GM19372 (cell line): ENCODE data around the gene PACS1.

Experiments
- ATAC-seq: cut with Tn5 transposase; IDR thresholded peaks from one replicate; pipeline ENCODE4 v1.9.1; 2021; ENCODE audit warnings: mild to moderate bottlenecking, low read depth, moderate library complexity; ENCODE audit not compliant: unreplicated experiment

The PACS1 gene

DNA sequence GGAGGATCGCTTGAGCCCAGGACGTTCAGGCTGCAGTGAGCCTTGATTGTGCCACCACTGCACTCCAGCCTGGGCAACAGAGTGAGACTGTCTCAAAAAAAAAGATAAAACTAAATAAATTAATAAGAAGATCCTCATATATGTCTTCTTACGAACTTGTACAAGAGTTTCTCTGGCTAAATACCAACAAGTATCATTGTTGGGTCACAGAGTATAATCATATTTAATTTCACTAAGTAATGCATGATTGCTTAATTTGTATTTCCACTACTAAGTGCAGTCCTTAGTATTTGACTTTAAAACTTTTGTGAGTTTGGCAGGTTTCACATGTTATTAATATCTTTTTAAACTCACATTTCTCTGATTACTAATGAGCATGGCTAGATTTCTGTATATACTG lies 60.9 kb downstream of the PACS1 start:
- ATAC-seq = no peak

DNA sequence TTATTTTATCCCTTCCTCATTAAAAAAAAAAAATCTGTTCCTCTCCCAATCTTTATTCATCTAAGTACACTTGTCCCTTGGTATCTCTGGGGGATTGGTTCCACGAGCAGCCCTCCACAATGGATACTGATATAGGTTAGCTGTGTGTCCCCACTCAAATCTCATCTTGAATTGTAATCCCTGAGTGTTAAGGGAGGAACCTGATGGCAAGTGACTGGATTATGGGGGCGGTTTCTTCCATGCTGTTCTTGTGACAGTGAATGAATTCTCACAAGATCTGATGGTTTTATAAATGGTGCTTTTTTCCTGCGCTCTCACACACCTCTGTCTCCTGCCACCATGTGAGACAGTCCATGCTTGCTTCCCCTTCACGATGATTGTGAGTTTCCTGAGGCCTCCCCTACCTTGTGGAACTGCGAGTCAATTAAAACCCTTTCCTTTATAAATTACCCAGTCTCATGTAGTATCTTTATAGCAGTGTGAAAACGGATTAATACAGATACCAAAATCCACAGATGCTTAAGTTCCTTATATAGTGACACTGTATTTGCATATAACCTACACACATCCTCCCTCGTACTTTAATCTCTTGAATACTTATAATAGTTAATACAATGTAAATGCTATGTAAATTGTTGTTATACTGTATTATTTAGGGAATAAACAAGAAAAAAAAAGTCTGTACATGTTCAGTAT lies 62.0 kb downstream of the PACS1 start:
- no peak for ATAC-seq

DNA sequence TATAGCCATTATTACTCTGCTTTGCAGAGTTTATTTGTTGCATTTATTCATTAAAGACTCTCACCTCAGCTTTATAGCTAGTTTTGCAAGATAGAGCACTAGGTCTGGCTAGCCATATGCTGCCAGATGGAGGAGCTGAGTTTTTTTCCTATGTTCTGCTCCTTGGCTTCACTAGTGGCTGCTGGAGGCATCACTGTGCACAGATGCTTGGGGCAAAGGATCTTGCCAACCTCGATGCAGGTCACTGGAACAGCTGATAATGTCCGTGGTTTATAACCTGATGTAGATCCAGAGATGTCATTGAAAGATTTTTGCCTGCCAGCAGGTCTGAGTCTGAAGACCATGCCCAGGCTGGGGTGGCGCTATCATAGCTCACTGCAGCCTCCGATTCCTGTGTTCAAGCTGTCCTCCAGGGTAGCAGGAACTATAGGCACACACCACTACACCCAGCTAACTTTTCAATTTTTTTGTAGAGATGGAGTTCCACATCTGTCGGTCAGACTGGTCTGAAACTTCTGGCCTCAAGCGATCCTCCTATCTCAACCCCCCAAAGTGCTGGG lies 63.2 kb downstream of the PACS1 start:
- no peak for ATAC-seq

DNA sequence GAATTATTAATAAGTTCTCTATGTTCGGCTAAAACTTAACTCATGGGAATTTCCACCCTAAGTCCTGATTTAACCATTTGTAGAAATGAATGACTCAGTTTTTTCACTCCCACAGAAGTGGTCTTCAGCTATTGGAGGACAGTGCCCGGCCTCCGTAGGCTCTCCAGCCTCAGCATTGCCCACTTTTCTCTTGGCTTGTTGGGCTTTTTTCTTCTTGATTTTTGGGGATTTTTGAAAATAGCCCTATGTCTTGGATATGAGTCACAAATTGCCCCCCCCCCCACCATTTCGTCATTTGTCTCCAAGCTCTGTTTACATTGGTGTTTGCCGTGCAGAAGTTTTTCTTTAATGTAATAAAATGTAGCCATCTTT lies 66.7 kb downstream of the PACS1 start:
- no peak for ATAC-seq

DNA sequence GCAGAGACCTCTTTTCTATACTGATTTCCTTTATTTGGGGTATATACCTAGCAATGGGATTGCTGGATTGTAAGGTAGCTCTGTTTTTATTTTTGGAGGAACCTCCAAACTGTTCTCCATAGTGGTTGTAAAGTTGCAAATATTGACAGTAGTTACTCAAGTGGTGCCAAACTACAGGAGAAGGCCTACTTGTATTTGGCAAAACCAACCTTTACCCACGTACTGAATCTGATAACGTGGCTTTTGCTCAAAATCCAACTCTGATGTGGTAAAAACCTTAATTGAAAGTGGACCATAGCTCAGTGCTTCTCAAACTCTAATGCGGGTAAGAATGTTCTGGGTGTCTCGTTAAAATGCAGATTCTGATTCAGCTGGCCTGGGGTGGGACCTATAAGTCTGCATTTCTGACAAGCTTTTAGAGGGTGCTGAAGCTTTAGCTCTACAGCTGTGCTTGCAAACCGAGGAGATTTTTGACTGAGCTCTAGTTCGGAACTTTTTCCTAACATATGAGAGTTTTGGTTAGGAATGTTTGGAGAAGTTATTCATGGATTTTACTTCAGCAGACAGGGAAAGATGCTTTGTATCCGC lies 69.8 kb downstream of the PACS1 start:
- no peak for ATAC-seq

DNA sequence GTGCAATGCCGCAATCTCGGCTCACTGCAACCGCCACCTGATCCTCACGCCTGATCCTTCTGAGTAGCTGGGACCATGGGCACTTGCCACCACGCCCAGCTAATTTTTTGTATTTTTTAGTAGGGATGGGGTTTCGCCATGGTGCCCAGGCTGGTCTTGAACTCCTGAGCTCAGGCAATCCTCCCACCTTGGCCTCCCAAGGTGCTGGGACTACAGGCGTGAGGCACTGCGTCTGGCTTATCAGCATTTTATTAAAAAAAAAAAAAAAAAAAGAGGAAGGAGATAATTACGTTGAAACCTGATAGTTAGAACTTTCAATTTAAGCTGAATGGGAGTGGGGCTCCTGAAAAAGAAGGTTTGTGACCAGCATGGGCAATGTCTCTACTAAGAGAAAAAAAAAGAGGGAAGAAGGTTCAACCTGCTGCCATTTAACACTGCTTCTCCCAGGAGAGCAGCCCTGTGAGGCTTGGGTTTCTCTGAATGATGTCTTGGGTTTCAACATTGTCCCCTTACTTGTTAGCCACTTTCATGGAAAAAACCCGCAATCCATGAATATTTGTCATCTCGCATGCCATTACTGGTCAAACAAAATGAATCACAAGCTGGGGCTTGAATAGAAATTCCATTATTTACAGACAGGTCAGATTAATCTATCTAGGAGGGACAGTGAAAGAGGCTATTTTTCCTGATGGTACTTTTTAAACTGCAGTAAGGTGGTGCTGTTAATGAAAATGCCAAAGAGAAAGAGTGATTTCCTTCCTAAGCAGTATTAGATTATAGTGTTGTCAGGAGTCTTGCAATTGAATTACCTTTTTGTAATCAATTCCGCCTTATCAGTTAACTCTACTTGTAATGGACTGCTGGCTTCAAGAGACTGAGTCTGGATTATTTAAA lies 72.5 kb downstream of the PACS1 start:
- no peak for ATAC-seq

DNA sequence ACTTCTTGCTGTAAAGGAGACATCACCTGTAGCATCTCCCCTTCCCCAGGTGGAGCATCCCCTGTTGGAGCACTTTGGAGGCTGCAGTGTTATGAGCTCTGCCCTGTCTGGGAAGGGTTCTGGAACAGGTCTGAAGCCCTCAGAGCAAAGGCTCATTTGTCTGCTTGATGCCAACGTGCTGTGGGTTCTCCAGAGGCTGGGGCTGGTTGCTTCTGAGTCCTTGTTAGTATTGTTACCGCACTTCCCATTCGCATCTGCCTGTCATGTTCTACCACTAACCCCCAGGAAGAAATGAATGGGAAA lies 73.1 kb downstream of the PACS1 start:
- ATAC-seq = no peak

DNA sequence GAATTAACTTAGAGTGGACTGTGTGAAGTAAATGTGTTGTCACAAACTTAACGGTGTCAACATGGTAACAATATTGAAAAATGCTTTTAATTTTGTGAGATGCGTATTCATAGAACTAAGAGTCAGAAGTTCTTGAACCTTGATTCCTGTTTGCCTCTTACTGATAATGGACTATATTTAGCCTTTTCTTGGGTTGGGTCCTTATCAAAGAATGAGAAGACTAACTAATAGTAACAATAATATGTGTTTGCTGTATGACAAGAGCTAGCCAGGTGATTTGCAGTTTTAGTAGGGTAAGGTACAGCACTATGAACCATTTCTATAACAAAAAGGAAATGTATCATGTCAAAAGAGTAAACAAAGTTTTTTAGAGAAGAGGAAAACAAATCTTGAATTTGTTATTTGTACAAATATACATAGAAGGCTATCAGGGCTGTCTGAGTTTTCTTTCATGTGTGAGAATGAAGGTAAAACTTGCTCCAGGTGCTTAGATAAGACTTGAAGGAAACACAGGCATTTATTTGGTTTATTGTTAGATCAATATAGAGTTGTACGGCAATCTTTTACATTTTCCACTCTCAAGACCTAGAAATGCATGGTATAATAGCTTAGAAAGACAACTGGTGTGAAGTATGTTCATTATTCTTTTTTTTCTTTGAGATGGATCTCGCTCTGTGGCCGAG lies 74.1 kb downstream of the PACS1 start:
- no peak for ATAC-seq

DNA sequence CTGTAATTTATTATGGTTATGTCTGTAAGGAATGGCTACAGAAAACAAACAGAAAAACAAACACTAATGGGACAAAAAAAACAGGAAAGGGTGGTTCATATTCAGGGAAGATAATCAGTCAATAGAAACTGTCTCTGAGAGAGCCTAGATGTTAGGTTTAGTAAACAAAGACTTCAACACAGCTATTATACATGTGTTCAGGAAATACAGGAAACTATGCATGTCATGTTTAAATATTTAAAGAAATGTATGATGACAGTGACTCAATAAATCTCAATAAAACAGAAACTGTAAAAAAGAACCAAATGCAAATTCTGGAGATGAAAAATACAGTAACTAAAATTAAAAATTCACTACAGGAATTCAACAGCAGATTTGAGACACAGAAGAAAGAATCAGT lies 76.0 kb downstream of the PACS1 start:
- ATAC-seq = no peak

DNA sequence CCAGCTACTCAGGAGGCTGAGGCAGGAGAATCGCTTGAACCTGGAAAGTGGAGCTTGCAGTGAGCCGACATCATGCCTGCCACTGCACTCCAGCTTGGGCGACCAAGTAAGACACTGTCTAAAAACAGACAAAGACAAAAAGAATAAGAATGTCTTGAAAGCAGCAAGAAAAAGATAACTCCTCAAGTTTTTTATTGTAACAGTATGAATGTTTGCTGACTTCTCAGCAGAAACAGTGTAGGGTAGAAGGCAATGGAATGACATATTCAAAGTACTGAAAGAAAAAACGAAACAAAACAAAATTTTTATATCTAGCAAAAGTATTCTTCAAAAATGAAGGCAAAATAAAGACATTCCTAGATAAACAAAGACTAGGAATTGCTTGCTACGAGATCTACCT lies 76.9 kb downstream of the PACS1 start:
- ATAC-seq = no peak

DNA sequence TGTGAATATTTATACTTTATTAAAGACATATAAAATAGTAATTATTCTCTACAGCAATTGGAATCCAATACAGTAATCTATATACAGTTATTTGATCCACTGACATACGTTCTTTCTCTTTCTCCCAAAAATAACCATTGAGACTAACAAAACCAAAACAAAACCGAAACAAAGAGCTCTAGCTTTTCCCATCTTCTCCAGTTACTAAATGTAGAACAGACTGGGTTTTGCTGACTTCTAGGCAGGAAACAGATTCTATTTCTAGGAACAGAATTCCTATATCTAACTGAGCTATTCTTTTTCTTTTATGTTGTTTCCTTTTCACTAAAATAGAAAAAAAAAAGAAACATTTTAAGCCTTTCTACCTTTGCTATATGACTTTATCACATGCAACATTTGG lies 80.1 kb downstream of the PACS1 start:
- no peak for ATAC-seq

DNA sequence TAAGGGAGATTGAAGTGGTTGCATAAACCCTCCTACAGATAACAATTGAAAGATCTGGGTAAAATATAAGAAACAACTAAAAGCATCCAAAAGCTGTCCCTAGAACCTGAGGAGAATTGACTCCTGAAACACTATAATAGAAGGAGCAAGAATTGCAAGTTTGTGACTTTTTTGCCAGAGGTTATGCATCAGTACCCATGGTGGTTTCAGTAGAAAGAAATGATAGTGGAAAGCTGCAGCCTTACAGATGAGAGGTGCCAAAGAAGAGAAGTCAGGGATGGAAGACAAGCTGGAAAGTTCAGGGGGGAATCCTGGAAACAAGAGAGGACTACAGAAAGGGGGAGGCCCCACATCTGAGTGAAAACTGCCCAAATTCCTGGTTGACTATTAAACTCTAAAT lies 80.7 kb downstream of the PACS1 start:
- ATAC-seq = no peak

DNA sequence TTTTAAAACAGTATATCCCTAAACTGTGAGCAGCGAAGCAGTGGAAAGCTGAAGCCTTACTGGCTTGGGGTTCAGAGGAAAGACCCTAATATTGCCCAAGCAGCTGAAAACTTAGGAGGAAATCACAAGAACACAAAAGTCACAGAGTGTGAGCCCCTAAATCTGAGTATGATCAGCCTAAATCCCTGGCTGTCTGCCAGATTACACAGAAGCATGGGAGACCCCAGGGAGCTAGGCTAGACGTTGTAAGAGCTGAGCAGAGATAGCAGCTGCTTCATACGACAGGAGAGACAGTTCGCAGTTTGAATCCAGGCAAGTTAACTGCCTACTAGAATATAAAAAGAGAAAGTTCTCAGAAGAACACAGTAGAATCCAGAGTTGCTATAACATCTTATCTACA lies 81.2 kb downstream of the PACS1 start:
- ATAC-seq = no peak

DNA sequence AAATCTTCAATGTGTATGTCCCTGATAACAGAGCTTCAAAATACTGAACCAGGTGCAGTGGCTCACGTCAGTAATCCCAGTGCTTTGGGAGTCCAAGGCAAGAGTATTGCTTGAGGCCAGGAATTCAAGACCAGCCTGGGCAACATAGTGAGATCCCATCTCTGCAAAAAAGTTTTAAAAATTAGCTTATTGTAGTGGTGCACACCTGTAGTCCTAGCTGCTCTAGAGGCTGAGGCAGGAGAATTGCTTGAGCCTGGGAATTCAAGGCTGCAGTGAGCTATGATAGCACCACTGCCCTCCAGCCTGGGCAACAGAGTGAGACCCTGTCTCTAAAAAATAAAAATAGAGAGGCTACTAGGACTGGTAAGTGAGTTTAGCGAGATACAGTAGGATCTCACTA lies 84.0 kb downstream of the PACS1 start:
- no peak for ATAC-seq

DNA sequence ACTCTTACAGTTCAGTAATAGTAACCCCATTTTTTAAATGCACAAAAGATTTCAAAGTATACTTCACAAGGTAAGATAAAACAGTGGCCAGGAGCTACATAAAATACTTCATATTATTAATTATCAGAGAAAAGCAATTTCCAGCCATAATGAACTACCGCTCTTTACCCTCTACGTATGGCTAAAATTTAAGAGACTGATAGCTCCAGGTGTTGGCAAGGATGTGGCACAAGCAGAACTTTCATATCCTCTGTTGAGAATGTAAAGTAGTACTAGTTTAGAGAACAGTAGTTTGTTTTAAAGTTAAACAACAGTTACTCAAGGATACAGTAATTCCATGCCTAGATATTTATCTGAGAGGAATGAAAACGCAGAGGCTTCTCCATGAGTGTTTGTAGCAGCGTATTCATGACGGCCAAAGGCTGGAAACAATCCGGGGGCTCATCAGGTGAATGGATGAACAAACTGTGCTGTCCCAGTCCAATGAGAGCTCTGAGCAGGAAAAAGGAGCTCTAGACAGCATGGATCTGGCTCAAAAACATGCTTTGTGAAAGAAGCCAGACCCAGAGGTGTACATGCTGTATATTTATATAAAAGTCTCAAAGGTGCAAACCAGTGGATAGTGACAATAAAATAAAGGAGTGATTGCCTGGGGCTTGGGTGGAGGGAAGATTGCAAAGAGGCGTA lies 85.5 kb downstream of the PACS1 start:
- no peak for ATAC-seq

DNA sequence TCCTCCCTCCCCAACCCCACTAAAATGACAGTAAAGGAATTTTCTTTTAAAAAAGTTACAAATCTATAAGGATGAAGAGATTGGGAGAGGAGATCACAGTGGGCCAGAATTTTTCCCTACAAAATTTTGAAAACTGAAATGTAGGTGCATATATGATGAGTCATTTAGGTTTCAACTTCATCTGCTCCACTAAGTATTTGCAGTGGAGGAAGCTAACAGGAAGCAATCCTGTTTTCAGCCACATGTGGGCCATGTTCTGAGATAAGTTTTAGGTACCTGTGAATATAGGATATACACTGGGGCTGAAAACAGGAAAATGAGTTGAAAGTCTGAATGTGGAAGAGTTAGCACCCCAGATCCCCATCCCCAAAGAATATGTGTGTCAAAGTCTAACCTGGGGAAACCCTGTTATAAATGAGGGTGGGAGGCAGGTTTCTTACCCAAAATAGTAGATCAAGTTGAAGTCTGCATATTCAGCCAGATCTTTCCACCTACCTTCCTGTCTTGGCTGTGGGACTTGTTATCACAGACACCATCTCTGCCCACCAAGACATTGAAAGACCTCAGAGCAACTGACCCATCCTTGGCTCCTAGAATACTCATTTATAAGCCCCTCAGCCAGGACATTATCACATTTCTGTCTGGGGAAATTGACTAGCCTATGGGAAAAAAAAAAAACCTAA lies 87.3 kb downstream of the PACS1 start:
- ATAC-seq = no peak

DNA sequence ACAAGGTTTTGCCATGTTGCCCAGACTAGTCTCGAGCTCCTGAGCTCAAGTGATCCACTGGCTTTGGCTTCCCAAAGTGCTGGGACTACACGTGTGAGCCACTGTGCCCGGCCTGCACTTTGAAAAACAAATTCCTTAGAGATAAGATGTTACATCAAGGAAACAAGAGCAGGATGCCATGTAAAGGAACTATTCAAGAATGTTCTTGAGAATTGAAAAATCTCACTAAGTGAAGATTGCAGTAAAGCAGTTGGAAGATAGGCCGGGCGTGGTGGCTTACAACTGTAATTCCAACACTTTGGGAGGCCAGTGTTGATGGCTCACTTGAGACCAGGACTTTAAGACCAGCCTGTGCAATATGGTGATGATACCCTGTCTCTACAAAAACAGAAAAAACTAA lies 88.1 kb downstream of the PACS1 start:
- ATAC-seq = no peak

DNA sequence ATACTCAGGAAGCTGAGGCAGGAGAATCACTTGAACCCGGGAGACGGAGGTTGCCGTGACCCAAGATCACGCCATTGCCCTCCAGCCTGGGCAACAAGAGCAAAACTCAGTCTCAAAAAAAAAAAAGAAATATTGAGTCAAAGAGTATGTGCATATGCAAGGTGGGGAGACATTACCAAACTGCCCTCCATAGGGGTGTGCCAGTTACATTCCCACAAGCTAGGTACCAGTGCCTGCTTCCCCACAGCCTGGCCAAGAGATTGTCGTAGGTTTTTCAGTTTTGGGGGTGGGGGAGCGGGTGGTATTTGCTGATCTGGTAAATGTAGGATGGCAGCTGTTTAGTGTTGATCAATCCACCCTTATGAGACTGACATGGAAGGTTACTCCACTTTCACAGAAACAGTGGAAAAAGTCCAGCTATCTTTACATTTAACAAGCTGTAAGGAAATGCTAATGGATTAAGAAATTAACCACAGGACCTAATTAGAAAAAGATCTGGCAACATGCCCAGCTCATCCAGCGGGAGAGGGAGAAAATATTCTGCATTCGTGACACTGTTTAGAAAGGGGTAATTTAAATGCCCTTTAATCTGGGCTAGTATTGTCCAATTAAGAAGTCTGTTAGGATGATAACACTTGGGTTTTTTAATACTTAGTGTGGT lies 89.4 kb downstream of the PACS1 start:
- ATAC-seq = no peak

DNA sequence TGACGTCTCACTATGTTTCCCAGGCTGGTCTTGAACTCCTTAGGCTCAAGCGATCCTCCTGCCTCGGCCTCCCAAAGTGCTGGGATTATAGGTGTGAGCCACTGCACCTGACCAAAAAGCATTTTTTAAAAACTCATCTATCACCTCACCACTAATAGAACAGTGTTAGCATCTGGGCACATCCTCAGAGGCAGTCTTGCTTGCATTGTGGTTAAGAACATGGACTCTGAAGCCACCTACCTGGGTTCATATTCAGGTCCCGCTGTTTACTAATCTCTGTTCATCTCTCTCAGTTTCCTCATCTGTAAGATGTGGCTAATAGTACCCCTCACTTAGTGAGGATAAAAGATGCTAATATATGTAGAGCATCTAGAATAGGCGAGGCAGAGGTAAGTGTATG lies 90.6 kb downstream of the PACS1 start:
- no peak for ATAC-seq
